A673 (cell line): ENCODE results near the gene PRRC2B.

ENCODE experiments used
- EZH2 ChIP-seq: fragments of 200-600 bp; sonication (generic); IDR thresholded peaks from 2 replicates; pipeline ENCODE4 v1.6.1; 2017; ENCODE audit warnings: borderline replicate concordance, low read depth, mild to moderate bottlenecking, mixed read lengths, antibody characterized with exemption, low read length; ENCODE audit not compliant: poor library complexity, severe bottlenecking
- TF ChIP-seq, protein P1 (sequence below): fragments of 300-800, 200-600 bp; sonication (generic); conservative IDR thresholded peaks from 2 replicates; pipeline ENCODE4 v1.5.1; 2017; ENCODE audit warnings: low read depth, mild to moderate bottlenecking, antibody characterized with exemption, low read length, moderate library complexity, mixed read lengths

- TF ChIP-seq, protein P1, sequence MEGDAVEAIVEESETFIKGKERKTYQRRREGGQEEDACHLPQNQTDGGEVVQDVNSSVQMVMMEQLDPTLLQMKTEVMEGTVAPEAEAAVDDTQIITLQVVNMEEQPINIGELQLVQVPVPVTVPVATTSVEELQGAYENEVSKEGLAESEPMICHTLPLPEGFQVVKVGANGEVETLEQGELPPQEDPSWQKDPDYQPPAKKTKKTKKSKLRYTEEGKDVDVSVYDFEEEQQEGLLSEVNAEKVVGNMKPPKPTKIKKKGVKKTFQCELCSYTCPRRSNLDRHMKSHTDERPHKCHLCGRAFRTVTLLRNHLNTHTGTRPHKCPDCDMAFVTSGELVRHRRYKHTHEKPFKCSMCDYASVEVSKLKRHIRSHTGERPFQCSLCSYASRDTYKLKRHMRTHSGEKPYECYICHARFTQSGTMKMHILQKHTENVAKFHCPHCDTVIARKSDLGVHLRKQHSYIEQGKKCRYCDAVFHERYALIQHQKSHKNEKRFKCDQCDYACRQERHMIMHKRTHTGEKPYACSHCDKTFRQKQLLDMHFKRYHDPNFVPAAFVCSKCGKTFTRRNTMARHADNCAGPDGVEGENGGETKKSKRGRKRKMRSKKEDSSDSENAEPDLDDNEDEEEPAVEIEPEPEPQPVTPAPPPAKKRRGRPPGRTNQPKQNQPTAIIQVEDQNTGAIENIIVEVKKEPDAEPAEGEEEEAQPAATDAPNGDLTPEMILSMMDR: no peak
- TF ChIP-seq EZH2: no peak
Observed at GRCh38 chr9:131429121-131430012, 35.5 kb downstream of the PRRC2B start.
